ENCODE measurements around the gene PA2G4.

PA2G4 gene

DNA sequence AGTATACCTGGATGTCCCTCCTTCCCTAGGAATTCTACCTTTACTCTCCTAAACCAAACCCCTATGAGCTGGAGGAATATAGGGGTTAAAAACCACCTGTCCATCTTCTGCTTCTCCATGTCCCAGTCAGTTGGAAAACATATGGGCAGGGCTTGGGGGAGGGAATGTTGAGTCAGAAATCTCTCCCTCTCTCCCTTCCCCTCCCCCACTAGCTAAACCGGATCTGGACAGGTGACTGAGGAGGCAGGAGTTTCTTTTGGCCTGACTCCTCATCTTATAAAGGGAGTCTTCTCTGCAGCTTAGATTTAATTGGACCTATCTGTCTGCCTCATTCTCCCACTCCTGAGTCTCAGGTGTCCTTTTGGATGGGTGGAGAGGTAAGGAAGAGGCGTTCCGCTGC, 18.3 kb upstream of the PA2G4 start:
- H4K20me1 ChIP-seq (ENCODE audit: insufficient read depth, low read length), result no peaks in the 10 kb centered on the region
- H3K27me3 ChIP-seq (ENCODE audit: low read depth, low read length), result peaks cover 24% of the 10 kb centered on the region
- H3K36me3 ChIP-seq (replicated peaks; ENCODE audit: low read depth, low read length), result no peaks in the 10 kb centered on the region
- no peak overlapping the region for H3K27ac ChIP-seq (ENCODE audit: low read length)
- H3K4me1 ChIP-seq (ENCODE audit: low read length), result no peaks in the 10 kb centered on the region
- no peak overlapping the region for H2AFZ ChIP-seq (ENCODE audit: low read depth, low read length)
- TF ChIP-seq EZH2phosphoT487 (IDR thresholded peaks at IDR 0.05; ENCODE audit: low read depth), result no peak
- TF ChIP-seq, protein P1, sequence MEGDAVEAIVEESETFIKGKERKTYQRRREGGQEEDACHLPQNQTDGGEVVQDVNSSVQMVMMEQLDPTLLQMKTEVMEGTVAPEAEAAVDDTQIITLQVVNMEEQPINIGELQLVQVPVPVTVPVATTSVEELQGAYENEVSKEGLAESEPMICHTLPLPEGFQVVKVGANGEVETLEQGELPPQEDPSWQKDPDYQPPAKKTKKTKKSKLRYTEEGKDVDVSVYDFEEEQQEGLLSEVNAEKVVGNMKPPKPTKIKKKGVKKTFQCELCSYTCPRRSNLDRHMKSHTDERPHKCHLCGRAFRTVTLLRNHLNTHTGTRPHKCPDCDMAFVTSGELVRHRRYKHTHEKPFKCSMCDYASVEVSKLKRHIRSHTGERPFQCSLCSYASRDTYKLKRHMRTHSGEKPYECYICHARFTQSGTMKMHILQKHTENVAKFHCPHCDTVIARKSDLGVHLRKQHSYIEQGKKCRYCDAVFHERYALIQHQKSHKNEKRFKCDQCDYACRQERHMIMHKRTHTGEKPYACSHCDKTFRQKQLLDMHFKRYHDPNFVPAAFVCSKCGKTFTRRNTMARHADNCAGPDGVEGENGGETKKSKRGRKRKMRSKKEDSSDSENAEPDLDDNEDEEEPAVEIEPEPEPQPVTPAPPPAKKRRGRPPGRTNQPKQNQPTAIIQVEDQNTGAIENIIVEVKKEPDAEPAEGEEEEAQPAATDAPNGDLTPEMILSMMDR (IDR thresholded peaks at IDR 0.05; ENCODE audit: low read depth, low read length), result no peak
- no peak overlapping the region for H3K4me2 ChIP-seq (ENCODE audit: low read length)
- H3K9ac ChIP-seq (ENCODE audit: low read length), result no peak overlapping the region
- no peak overlapping the region for H3K4me3 ChIP-seq (ENCODE audit: low read length)
- no peaks in the 10 kb centered on the region for H3K9me3 ChIP-seq (ENCODE audit: insufficient read depth, low read length)
- no peaks in the 10 kb centered on the region for H3K79me2 ChIP-seq (ENCODE audit: low read length)

DNA sequence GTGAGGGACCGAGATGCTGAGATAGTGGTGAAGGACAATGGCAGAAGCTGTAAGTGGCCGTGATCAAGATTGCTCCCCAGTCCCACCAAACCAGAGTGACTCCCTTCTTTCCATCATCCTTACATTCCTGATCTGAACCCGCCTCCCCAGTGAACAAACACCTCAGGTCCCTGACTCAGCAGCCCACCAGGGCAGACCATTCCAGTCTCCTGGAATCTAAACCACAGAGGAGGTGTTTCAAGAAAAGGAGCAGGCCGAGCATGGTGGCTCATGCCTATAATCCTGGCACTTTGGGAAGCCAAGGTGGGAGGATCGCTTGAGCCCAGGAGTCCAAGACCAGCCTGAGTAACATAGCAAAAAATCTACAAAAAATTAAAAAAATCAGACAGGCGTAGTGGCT, 17.8 kb upstream of the PA2G4 start:
- Histone ChIP-seq H3K27me3 (ENCODE audit: low read depth, low read length) (peaks cover 26% of the 10 kb centered on the region), H4K20me1 (ENCODE audit: insufficient read depth, low read length) (no peaks in the 10 kb centered on the region), H3K9me3 (ENCODE audit: insufficient read depth, low read length) (no peaks in the 10 kb centered on the region), H3K36me3 (replicated peaks; ENCODE audit: low read depth, low read length) (no peaks in the 10 kb centered on the region), H2AFZ (ENCODE audit: low read depth, low read length) (no peak overlapping the region), H3K4me3 (ENCODE audit: low read length) (no peak overlapping the region), H3K4me1 (ENCODE audit: low read length) (no peaks in the 10 kb centered on the region), H3K4me2 (ENCODE audit: low read length) (no peak overlapping the region), H3K79me2 (ENCODE audit: low read length) (no peaks in the 10 kb centered on the region), H3K9ac (ENCODE audit: low read length) (no peak overlapping the region), H3K27ac (ENCODE audit: low read length) (no peak overlapping the region)
- no peak for TF ChIP-seq EZH2phosphoT487 (IDR thresholded peaks at IDR 0.05; ENCODE audit: low read depth)
- TF ChIP-seq, protein P1 (IDR thresholded peaks at IDR 0.05; ENCODE audit: low read depth, low read length), result no peak

DNA sequence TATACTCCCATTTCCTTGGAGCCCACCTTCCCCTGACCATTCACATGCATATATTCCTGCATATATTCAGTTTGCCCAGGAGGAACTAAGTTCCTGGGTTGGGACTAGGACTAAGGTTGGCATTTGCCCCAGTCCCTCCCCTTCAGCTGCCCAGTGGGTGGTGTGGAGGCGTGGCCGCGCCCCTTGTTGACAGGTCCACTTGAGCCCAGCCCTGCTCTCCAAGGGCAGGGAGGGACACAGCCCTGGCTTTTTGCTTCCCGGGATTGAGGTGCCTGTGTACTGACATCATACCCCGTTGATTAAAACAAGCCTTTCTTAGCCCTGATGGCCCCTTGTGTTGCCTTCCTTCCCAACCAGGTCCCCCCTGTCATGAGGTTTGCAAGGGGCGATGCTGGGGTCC, 17.1 kb upstream of the PA2G4 start:
- no peaks in the 10 kb centered on the region for H3K4me1 ChIP-seq (ENCODE audit: low read length)
- no peak overlapping the region for H3K9ac ChIP-seq (ENCODE audit: low read length)
- no peaks in the 10 kb centered on the region for H3K9me3 ChIP-seq (ENCODE audit: insufficient read depth, low read length)
- no peak overlapping the region for H3K4me2 ChIP-seq (ENCODE audit: low read length)
- peaks cover 22% of the 10 kb centered on the region for H3K27me3 ChIP-seq (ENCODE audit: low read depth, low read length)
- no peaks in the 10 kb centered on the region for H3K36me3 ChIP-seq (replicated peaks; ENCODE audit: low read depth, low read length)
- TF ChIP-seq, protein P1 (IDR thresholded peaks at IDR 0.05; ENCODE audit: low read depth, low read length), result no peak
- no peak for TF ChIP-seq EZH2phosphoT487 (IDR thresholded peaks at IDR 0.05; ENCODE audit: low read depth)
- H3K27ac ChIP-seq (ENCODE audit: low read length), result no peak overlapping the region
- no peak overlapping the region for H3K4me3 ChIP-seq (ENCODE audit: low read length)
- no peaks in the 10 kb centered on the region for H4K20me1 ChIP-seq (ENCODE audit: insufficient read depth, low read length)
- no peak overlapping the region for H2AFZ ChIP-seq (ENCODE audit: low read depth, low read length)
- H3K79me2 ChIP-seq (ENCODE audit: low read length), result no peaks in the 10 kb centered on the region

DNA sequence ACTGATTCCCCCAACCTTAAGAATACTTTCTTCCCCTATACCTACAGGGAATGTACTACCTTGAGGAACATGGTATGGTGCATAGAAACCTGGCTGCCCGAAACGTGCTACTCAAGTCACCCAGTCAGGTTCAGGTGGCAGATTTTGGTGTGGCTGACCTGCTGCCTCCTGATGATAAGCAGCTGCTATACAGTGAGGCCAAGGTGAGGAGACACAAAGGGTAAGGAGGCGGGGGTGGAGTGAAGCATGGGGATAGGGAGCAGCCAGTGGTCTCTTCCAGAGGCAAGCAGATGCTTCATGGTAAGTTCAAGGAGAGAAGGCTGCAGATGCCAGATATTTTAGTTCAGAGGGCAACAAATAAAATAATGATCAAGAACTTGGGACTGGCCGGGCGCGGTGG, 6.6 kb upstream of the PA2G4 start:
- Histone ChIP-seq H3K9me3 (ENCODE audit: insufficient read depth, low read length) (no peaks in the 10 kb centered on the region), H3K27me3 (ENCODE audit: low read depth, low read length) (peaks cover 27% of the 10 kb centered on the region), H3K4me3 (ENCODE audit: low read length) (no peak overlapping the region), H3K36me3 (replicated peaks; ENCODE audit: low read depth, low read length) (no peaks in the 10 kb centered on the region), H3K4me2 (ENCODE audit: low read length) (no peak overlapping the region), H3K27ac (ENCODE audit: low read length) (no peak overlapping the region), H3K4me1 (ENCODE audit: low read length) (no peaks in the 10 kb centered on the region), H3K9ac (ENCODE audit: low read length) (no peak overlapping the region), H2AFZ (ENCODE audit: low read depth, low read length) (no peak overlapping the region), H4K20me1 (ENCODE audit: insufficient read depth, low read length) (no peaks in the 10 kb centered on the region), H3K79me2 (ENCODE audit: low read length) (no peaks in the 10 kb centered on the region)
- TF ChIP-seq, protein P1 (IDR thresholded peaks at IDR 0.05; ENCODE audit: low read depth, low read length), result no peak
- TF ChIP-seq EZH2phosphoT487 (IDR thresholded peaks at IDR 0.05; ENCODE audit: low read depth), result no peak

All from OCI-LY3 (cell line).